GM18520 (cell line): Measurements from ENCODE around the gene LHFPL3.
"Not testable (repeated sequence)": the region's sequence is repeated elsewhere in the genome, so short reads cannot be mapped to it uniquely, and the experiment has no call there.

Experiments used
- ATAC-seq: cut with Tn5 transposase; IDR thresholded peaks from one replicate; pipeline ENCODE4 v1.9.1; 2021; ENCODE audit not compliant: unreplicated experiment

The LHFPL3 gene

DNA sequence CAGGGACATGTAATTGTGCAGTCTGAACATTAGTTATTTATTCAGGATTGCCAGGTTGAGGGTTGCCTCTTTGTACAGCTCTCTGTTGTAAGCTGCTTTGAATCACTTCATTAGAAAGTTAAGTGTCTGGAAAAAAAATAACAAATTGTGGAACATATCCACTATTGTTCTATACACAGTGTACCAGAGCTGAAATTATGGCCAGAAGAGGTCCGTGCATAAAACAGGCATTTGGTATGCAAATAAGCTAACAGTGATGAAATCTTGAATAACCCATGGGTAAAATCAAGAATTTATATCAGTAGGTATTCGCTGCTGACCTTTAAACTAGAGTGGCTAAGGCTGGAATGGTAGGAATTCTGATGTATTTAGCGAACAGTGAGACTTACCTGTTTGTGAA is 152.1 kb downstream of the LHFPL3 start:
- no peak for ATAC-seq

DNA sequence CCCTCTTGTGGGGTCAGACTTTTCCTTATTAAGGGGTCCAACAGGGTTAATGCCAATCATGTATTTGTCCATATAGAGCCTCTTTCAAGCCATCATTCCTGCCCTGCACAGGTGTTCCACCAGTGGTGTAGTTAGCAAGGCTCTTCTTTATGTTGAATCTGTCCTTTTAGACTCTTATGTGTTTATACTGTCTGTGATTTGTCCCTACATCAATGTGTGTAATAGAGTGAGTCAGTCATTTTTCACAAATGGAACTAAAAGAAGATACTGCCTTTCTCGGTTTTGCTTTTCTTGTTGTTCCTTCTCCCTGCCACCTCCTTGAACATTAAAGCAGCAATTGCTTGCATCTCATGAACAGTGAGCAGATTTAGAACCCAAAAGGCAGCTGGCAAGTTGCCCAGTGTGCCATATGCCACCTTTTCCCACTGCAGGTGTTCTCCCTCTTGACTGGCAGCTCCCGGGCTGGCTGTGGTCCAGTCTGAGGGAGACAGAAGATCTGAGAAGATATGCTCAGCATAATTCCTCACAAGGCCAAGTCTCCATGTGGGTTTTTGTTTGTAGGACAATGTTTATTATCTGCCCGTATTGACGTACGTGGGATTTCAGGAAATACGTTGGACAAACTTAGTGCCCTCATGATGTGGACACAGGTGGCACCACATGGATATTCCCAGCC is 154.1 kb downstream of the LHFPL3 start:
- ATAC-seq = no peak

DNA sequence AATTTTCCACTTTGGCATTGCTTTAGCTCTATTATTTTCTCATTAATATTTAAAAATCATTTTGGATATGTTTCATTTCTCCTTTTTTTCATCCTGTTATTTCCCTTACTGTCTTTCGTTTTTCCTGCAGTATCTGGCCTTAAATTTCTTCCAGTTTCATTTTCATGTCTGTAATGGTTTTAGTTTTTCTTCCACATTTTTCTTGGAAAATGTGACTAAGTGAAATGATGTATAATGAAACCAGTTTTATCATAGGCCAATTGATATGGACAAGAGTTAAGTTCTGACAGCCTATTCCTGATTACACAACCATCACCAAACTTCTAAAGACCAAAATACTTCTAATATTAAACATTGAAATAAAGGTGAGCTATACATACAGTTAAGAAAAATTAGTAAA is 158.5 kb downstream of the LHFPL3 start:
- no peak for ATAC-seq

DNA sequence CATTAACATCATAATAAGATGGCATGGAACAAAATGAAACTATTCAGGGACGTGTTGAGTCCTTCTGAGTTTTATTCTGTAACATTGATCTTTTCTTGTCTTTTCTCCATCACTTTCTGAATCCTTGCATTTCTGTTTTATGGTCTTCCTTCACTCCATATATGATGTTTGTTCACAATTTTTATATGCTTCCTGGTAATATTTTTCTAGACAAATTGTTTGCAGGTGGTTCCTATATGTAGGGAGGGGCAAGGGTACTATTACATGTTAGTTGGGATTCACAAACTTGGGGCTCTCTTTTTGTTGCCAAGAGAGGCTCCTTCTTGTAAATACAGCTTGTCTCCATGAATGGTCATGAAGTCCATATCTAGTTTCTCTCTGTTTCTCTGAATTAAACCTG is 159.2 kb downstream of the LHFPL3 start:
- no peak for ATAC-seq

- ATAC-seq = no peak
These were observed 169.1 kb downstream of the LHFPL3 start for GRCh38 chr7:104497379-104497967.

- no peak for ATAC-seq
These were observed 171.6 kb downstream of the LHFPL3 start for GRCh38 chr7:104499975-104500374.

DNA sequence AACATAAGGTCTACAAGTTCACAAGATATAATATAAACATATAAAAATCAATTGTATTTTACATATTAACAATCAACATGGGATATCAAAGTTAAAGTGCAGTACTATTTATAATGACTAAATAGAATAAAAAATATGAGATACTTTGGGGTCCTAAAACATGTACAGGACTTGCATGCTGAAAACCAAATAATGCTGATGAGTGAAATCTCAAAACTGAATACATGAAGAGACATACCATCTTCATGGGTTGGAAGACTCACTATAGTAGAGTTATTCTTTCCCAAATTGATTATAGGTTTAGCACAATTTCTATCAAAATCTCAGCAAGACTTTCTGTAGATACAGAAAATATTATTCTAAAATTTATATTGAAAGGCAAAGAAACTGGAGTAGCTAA is 181.5 kb downstream of the LHFPL3 start:
- no peak for ATAC-seq

GRCh38 chr7:104524853-104525252 is 196.4 kb downstream of the LHFPL3 start:
- no peak for ATAC-seq

GRCh38 chr7:104528142-104528541 is 199.7 kb downstream of the LHFPL3 start:
- no peak for ATAC-seq

- no peak for ATAC-seq
These were observed 201.2 kb downstream of the LHFPL3 start for GRCh38 chr7:104529567-104529966.

GRCh38 chr7:104530251-104530650 is 201.8 kb downstream of the LHFPL3 start:
- ATAC-seq = no peak

DNA sequence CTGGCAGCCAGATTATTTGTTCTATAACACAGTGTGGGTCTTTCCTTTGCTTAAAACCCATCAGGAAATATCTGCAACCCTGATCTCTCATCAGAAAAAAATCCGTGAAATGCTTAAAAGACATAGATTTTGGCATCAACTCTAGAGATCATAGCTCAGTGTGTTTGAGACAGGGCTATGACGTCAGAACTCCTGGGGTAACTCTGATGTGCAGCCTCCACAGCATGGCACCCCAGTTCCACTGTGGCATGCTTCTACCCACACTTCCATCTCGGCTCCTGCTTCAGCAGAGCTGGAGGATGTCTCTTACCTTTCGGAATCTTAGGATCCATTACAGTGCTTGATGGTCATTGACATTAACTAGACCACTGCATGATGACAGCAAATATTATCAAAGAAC is 205.7 kb downstream of the LHFPL3 start:
- ATAC-seq = no peak

DNA sequence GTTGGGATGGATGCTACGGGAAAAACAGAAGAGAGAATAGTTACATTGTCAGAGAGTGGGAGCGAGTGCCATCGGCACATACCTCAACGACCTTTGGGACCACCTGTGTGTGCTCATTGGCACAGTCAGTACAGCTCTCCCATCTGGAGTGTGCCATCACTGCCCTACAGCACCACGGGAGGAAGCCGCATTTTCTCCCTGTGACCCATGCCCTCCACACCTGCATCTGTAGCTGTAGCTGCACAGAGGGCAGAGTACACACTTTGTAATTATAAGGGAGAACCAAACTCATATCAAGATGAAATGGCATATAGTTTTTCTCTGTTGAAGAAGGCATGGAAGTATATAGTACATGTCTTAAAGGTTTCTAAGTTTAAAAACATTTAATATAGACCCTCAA is 207.4 kb downstream of the LHFPL3 start:
- no peak for ATAC-seq

- ATAC-seq = no peak
These were observed 208.6 kb downstream of the LHFPL3 start for GRCh38 chr7:104536956-104537355.

DNA sequence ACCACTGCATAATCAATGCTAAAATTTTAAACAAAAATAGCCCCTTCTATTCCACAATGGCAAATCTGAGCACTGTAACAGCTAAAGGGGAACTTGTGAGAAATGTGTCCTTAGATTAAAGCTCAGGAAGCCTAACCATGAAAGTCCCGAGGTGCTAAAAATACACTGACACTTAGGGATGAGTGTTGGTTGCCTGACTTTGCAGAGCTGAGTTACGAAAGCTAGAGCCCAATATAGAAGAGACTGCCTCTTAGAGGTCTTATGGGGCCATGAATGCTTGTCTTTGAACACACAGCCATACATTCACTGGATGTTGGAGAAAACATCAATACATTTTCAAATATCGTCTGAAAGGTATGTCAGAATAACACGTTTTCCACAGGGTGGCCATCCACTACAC is 209.7 kb downstream of the LHFPL3 start:
- no peak for ATAC-seq

DNA sequence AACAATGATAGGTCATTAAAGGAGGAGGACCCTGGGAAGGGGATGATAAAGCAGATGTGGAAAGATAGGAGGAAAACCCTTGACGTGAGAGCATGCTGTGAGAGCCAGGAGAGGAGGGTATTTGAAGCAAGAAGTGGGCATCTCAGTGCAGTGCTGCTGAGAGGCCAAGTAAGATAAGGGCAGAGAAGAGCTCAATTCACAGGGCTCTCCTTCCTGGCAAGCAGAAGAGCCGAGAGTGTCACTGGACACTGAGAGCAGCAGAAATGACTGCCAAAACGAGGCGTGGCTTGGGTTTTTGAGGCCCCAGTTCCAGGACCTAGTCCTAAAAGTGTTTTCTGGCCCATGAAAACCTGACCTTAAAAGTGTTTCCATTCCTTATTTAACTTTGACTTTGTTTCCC is 213.5 kb downstream of the LHFPL3 start:
- ATAC-seq = no peak

DNA sequence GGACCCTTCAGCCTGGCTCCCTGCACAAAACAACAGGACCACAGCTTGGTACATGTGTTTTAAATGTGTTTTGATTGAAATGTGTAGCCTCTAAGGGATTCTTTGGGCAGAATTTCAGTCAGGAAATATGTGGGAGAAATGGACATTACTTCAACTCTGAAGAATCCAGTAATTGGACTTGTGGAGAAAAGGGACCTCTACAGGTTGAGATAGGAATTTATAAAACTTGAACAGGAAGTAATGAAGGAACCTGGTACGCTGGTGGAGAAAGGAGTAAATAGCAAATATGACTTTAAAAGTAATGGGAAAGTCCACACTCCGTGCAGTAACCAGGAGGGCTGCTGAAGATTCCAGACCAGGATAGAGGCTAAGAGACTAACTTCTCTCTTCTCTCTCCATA is 220.5 kb downstream of the LHFPL3 start:
- ATAC-seq = no peak

GRCh38 chr7:104550362-104550761 is 222.0 kb downstream of the LHFPL3 start:
- no peak for ATAC-seq

- no peak for ATAC-seq
These were observed 222.8 kb downstream of the LHFPL3 start for GRCh38 chr7:104551226-104551625.

GRCh38 chr7:104552102-104552501 is 223.7 kb downstream of the LHFPL3 start:
- ATAC-seq = no peak

- ATAC-seq = no peak
These were observed 224.7 kb downstream of the LHFPL3 start for GRCh38 chr7:104553074-104553473.

DNA sequence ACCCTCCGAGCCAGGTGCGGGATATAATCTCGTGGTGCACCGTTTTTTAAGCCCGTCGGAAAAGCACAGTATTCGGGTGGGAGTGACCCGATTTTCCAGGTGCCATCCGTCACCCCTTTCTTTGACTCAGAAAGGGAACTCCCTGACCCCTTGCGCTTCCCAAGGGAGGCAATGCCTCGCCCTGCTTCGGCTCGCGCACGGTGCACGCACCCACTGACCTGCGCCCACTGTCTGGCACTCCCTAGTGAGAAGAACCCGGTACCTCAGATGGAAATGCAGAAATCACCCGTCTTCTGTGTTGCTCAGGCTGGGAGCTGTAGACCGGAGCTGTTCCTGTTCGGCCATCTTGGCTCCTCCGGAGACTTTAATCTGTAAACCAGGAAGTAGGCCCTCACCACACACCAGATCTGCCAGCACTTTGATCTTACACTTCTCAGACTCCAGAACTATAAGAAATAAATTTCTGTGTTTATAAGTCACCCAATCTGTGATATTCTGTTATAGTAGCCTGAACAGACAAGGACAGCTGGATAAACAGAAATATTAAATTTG is 235.0 kb downstream of the LHFPL3 start:
- ATAC-seq = not testable (repeated sequence)

DNA sequence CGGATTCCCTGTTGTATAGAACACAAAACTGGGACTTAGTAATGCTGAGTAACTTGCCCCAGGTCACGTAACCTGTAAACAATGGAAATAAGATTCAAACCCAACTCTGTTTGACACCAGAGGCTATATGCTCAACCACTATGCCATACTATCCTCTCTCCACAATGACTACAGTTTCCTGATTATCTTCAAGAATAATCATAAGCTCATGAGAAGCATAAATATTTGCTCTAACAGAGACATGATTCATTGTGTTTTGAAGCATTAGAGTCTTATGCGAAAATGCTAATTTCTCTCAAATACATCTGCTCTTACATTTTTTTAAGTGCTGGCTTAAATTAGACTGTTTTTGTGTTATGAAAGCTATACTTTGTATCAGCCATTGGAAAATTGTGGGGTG is 241.3 kb downstream of the LHFPL3 start:
- ATAC-seq = no peak
